ENCODE data around the gene FNBP1L. TPM values are rescaled to one million over a fixed set of nuclear protein-coding genes. Genes with fewer than 3 reads are reported as not detected.

FNBP1L gene
- total RNA-seq, 1 experiment from 2014 or later = 35.4 TPM

DNA sequence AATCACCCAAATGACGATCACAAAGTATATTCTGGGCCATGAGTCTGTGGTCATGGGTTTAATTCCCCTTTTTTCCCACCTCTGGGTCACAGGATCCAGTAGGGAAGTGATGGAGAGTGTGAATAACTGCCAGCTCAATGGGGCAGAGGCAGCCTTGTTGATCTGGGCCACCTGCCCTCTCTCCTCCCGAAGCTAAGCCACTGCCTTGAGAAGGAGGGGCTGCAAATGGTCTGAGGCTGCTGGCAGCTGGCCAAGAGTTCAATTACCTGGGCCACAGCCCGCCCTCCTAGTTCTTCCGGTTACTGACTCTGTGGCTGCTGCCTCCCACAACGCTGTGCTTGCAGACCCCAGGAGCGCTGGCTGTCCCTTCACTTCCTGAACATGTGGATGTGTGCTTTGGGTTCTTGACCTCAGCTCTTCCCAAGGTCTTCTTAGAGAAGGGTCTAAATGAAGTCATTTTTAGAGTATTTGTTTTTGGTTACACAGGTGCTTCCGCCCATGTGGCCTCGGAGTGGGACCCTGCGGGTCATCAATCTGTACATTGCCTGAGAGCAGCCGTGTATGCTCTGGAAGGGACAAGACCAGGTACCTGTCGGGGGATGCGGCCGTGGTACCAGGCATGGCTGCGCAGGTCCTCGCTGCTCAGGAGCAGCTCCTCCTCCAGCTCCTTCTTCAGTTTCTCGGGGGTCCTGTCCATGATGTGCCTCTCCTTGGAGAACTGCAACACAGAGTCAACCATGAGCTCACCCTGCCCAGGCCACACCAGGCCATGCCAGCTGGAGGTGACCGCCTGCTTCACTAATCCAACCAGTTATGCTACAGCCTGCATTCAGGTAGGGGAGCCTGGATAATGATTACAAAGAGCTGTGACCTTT, 144.0 kb downstream of the FNBP1L start:
- DNase-seq (ENCODE audit: low read depth) = peak; percentile 86

DNA sequence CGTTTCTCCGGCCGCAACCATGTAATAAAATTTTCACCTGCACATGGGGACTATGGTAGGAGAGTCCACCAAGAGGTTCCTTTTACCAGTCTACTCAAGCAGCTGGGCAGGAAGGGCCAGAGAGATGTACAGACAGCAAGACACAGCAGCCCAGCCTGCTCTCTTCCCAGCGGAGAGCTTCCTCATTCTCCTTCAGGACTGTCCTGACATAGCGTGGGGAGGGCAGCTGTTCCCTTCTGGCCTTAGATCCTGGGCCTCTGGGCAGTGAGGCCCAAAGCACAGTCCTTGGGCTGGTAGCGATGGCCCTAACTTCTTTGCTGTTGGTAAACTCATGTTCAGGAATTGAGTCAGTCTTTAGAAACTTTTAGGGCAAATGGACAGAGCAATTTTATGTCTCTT, 144.6 kb downstream of the FNBP1L start:
- no peak for DNase-seq (ENCODE audit: low read depth)

DNA sequence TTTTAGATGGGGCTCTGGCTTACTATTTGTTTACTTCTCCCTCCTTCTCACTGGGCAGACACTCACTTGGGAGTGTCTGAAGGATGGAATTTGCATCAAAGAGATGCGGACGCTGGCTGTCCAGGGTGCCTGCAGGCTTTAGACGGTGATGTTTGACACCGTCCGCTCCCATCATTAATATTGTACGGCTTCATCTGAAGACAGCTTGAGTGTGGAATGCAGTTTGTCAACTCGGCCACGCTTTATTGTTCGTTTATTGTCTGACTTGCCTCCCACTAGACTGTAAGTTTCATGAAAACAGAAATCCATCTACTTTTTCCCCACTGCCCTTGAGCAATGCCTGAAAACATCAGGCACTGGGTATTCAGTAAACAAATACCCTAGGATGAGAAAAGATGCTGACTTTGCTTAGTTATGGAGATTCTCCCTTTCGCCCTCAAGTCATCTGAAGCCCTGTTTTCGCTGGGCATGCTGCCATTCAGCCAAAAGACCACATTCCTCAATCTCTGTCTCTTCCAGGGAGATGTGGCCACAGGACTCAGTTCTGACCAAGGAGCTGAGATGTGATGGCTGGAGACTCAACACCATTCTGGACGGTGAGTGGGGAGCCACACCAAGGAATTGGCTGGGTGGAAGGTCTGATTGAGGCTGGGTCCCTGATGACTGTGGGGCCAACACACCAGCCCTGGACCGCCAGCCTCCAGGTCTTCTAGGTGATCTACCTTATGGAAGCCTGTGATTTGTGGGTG, 146.1 kb downstream of the FNBP1L start:
- DNase-seq (ENCODE audit: low read depth) = no peak

DNA sequence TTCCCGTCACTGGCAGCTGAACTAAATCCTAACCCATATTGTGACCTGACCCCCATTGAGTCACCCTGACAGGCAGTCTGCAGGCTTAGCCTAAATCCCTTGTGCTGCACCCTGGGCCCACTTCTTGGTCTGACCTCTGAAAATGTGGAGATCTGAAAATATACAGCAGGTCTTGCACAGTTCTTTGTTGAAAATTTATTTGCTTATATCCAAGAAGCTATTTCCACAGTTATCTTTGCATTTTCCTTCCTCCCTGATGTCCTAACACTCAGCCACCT, 146.6 kb downstream of the FNBP1L start:
- no peak for DNase-seq (ENCODE audit: low read depth)

DNA sequence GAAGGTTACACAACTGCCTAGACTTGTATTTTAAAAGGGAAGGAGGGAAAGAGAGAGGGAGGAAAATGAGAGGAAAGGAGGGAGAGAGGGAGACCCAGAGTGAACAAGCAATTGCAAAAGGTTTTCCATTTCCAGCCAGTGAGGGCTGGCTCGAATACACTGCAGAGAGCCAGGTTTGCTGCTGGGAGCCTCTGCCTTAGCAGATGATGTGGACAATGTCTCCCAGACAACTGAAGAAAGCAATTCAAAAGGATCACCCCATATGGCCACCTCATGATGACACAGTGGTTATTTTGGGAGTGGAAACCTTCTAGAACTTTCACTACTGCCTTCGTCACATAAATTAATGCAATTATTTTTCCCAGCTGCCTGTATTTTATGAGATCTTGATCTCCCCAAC, 147.3 kb downstream of the FNBP1L start:
- DNase-seq (ENCODE audit: low read depth) = no peak

DNA sequence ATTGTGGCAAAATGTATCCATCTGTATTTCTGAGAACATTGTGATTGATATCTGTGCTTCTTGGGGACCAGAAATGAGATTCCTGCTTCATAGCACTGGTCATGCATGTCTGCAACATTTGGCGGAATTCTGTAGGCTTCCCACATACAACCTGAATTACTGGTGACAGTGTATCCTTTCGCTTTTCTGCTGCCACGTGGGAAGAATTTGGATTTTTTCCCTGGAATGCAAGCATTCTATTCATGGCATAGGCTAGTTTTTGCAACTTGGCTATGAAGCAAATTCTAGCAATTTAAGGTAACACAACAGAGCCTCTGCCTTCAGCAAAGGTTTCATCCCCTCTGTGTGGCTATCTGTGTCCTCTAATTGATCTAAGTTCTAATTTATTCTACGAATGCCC, 147.8 kb downstream of the FNBP1L start:
- no peak for DNase-seq (ENCODE audit: low read depth)

DNA sequence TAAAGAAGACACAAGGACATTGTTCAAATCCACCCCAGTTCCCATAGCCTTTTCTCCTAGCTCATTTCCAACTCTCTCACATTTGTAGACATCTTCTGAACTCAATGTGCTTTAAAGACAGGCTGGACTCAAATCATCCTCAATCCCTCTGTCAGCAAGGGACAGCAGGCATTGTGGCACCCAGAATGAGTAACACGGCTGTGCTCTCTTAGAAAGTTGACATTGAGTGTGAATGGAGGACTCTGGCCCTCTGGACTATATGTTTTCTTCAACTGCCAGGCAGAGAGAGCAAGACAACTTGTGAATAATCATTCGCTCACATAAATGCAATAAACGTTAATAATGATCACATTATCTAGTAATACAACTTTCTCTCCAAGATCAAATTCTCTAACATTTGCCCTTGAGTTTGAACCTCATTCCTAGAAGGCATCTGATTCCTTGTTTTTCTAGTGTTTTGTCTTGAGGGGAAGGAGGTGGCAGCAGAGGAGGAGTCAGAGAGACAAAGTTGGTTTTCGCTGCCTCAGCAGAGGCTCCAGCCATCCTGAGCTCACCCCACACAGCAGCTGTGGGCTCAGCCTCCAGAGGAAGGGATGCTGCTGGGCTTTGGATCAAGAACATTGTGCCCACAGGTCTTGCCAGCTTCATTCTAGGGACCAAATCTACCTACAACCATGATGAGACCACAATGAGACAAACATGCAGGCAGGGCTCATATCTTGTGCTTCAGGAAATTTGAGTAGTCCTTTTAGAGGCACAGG, 148.6 kb downstream of the FNBP1L start:
- no peak for DNase-seq (ENCODE audit: low read depth)

DNA sequence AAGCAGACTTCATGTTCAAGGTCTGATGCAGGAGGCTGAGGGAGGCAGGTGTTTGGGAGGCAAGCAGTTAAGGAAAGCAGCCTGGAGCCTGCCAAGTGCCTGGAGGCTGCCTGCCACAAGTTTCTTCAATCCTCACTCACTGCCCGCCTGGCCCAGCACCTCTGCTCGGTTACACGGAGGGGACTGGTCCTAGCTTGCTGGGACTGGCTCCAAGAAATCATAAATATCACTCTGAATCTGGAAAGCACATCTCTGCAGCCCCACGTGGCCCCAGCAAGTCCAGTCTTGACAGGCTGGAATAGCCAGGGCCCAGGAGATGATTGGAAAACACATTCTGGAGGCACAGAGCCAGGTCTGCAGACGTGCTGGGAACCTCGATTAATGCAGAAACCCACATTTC, 149.8 kb downstream of the FNBP1L start:
- DNase-seq (ENCODE audit: low read depth) = no peak

DNA sequence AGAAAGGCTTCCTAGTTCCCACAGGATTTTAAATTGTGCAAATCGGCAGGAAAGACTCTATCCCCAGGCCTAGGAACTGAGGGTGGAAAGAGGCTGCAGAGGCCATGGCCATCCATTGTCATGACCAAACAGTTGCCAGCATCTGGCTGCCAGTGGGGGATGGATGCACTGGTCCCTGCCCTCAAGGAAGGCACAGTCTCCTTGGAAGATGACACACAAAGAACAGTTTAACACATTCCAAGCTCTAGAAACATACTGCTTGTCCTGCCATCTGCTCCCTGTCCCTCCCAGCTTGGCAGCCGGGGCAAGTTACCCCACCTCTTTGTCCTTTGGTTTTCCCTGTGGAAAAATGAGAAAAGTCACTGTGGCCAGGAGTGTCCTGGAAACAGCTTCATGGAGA, 150.5 kb downstream of the FNBP1L start:
- no peak for DNase-seq (ENCODE audit: low read depth)

DNA sequence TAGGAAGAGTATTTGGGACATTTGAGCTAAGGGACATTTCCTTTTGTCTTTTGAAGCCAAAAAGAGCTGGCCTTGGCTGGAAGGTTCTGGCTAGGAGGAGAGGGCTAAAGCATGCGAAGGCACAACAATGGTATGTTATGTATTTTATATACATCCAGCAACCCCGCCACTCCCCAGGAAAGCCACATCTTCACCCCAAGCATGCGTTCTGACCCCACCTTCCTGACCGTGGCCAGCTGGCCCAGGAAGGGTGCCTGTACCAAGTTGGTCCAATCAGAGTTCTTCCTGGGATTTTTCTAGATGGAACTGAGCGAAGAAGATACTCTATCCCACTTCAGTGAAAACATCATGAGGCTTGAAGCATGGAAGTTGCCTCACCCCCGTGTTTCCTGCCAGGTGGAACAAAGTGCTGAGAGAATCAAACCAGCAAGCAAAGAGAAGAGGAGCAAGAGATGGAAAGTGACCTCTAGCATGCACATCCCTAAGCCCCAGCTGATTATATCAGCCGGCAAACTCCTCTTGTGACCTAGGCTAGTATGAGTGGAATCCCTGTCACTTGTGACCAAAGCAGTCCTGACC, 151.0 kb downstream of the FNBP1L start:
- no peak for DNase-seq (ENCODE audit: low read depth)

DNA sequence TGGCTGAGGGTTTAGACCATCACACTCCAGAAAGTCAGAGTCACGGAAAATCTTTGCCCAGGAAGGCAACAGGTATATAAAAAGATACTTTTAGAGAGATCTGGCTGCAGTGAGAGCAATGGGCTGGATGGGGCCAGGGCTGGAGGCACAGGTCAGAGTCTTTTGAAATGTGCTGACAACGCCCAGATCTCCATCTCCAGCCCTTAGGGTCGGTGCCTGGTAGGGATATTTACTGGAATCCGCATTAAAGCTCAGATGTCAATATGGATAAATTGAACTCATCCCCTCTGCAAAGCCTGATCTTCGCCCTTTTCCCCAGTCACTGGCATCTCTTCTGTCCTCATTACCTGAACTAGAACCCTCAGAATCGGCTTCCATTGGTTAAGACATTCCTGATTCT, 151.6 kb downstream of the FNBP1L start:
- no peak for DNase-seq (ENCODE audit: low read depth)

DNA sequence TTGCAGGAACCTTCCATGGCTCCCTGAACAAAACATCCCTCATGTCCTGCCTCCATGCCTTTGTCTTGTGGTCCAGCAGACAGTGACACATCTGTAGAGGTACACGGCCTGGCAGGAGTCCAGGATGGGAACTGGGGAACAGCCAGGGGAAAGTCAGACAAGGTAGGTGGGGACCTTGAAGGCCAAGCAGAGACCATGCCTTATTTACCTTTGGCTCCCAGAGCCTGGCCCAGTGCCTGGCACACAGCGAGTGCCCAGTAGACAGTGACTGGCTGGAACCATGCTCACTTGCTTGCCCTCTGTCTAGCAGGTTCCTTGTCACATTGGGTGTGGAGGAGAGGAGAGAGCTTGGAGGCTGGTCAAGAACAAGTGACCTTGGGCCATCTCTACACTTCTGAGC, 152.7 kb downstream of the FNBP1L start:
- no peak for DNase-seq (ENCODE audit: low read depth)

DNA sequence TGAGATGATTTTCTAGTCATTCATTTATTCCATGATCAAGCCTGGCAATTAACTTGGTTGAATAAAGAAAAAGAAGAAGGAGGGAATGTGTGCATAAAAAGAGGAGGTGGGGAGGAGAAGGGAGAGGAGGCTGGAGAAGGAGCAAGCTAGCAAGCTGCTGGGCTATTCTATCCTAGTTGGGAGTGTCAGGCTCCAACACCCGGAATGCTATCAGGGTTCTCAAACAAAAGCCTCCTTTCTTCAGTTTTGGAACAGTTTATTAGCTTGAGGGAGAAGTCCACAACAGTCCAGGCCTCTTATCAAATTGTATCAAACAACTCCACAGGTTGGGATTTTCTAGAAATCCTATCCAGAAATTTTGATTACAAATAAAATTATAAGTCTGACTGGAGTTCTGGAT, 153.8 kb downstream of the FNBP1L start:
- no peak for DNase-seq (ENCODE audit: low read depth)

DNA sequence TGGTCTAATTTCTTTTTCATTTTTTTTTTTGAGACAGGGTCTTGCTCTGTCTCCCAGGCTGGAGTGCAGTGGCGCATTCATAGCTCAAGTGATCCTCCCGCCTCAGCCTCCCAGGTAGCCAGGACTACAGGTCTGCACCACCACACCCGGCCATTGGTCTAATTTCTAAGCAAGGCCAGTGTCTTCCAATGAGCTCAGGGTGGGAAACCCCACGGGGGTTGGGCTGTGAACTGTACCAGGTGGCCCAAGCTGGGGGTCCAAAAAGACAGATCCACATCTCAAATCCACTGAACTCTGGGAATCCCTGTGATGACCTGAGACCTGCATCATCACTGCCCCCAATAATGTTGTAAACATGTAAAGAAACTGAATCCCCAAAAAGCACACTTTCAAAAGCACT, 154.2 kb downstream of the FNBP1L start:
- no peak for DNase-seq (ENCODE audit: low read depth)

DNA sequence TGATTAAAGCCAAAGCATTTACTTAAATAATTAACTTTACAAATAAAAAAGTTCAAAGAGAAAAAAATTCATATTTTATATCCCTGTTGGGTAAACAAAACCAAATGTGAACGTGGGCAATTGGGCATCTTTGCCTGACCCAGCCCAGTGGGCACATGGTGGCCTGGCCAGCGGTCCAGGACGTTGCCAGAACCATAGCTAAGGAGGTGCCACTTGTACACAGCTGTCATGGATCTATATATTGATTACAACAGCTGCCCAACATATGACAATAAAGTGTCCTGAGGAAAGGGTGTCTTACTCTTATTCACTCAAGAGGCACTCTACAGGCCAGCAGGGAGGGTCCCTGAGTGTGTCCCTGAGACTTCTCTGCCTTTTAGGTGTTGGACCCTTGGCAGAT, 155.2 kb downstream of the FNBP1L start:
- no peak for DNase-seq (ENCODE audit: low read depth)

DNA sequence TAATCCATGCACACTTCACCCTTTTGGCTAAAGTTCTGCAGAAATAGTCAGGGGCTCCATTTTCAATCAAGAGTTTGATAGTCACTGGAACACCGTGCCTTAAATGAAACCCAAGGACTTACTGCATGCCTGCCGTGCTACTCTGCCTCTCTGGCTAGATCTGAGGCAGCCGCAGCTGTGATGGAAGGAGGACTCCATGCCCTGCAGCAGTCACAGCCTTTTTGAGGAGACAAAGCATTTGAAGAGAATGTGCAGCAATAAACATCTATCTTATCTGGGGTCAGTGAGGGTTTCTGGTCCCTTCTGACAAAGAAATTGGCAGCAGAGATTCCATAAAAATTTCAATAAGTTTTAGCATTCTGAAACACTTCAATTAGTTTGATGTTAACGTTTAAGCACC, 155.7 kb downstream of the FNBP1L start:
- no peak for DNase-seq (ENCODE audit: low read depth)

Other genes with a start within 250 kb of the FNBP1L start
- 89.9 and 110 TPM in 2 replicates for gene DR1, start 102.2 kb upstream of the FNBP1L start, total RNA-seq (2014; rRNA removed; shearing (Covaris generic))
- 70.5 and 78.2 TPM in 2 replicates for gene BCAR3, start 233.7 kb downstream of the FNBP1L start, total RNA-seq (2014; rRNA removed; shearing (Covaris generic))